WI38 (cell line): ENCODE data around the gene UPF1.

Source experiments
- H3K4me3 ChIP-seq: 2 replicates; pipeline ENCODE4 v1.5.1; 2011; ENCODE audit warnings: low read depth, mild to moderate bottlenecking, control low read depth, low read length
- TF ChIP-seq, protein P1 (sequence below): IDR thresholded peaks from 2 replicates; pipeline ENCODE4 v1.5.1; 2012; ENCODE audit warnings: low read depth, mild to moderate bottlenecking, control low read depth, low read length

UPF1 gene

GRCh38 chr19:18878858-18879578, 47.3 kb downstream of the UPF1 start:
- no peak overlapping the region for H3K4me3 ChIP-seq

GRCh38 chr19:18879579-18880373, 48.0 kb downstream of the UPF1 start:
- TF ChIP-seq, protein P1, sequence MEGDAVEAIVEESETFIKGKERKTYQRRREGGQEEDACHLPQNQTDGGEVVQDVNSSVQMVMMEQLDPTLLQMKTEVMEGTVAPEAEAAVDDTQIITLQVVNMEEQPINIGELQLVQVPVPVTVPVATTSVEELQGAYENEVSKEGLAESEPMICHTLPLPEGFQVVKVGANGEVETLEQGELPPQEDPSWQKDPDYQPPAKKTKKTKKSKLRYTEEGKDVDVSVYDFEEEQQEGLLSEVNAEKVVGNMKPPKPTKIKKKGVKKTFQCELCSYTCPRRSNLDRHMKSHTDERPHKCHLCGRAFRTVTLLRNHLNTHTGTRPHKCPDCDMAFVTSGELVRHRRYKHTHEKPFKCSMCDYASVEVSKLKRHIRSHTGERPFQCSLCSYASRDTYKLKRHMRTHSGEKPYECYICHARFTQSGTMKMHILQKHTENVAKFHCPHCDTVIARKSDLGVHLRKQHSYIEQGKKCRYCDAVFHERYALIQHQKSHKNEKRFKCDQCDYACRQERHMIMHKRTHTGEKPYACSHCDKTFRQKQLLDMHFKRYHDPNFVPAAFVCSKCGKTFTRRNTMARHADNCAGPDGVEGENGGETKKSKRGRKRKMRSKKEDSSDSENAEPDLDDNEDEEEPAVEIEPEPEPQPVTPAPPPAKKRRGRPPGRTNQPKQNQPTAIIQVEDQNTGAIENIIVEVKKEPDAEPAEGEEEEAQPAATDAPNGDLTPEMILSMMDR: no peak
- no peak overlapping the region for H3K4me3 ChIP-seq

More at GRCh38 chr19:18878858-18879578, 47.3 kb downstream of the UPF1 start:
- TF ChIP-seq, protein P1: no peak

GRCh38 chr19:18881491-18881890, 49.7 kb downstream of the UPF1 start:
- TF ChIP-seq, protein P1: no peak
- H3K4me3 ChIP-seq: no peak overlapping the region

- TF ChIP-seq, protein P1: no peak
Observed at GRCh38 chr19:18883526-18884304, 52.0 kb downstream of the UPF1 start.

DNA sequence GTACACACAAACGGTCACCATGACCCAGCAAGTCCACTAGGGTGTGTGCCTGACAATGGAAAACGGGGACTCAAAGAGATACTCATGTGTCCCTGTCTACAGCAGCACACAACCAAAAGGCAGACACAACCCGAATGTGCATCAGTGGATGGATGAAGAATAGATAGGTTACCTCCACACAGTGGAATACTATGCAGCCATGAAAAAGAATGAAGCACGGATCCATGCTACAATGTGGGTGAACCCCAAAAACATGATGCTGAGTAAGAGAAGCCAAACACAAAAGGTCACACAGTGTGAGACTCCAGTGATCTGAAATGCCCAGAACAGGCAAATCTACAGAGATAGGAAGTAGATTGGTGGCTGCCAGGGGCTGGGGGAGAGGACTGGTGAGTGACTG, 55.2 kb downstream of the UPF1 start:
- TF ChIP-seq, protein P1: no peak
- no peak overlapping the region for H3K4me3 ChIP-seq

More at GRCh38 chr19:18883526-18884304, 52.0 kb downstream of the UPF1 start:
- H3K4me3 ChIP-seq: no peak overlapping the region

DNA sequence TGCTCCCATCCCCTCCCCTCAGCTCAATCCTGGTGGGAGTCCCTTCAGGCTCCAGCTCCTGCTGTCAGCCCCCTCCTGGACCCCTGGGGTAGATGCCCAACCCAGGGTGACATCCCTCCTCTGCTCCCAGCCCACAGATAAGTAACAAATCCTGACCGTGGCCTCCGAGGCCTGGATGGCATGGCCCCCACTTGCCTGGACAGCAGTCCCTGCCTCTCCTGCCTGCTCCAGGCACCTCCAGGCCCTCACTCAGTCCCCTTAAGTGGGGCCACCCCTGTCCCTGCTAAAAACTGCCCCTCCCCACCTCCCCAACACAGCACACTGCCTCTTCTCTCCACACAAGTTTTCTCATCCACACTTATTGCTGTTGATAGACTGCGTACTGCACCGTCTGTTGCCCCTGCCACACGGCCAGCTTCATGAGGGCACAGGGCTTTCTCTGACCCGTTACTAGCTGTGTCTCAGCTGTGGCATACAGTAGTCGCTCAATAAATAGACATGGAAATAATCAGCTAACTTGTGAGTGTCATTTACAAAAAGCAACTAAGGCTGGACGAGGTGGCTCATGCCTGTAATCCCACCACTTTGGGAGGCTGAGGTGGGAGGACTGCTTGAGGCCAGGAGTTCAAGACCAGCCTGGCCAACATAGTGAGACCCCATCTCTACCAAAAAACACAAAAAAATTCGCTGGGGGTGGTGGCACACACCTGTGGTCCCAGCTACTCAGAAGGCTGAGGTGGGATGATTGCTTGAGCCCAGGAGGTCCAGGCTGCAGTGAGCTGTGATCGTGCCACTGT, 58.4 kb downstream of the UPF1 start:
- H3K4me3 ChIP-seq: no peak overlapping the region
- TF ChIP-seq, protein P1: no peak
